GM12878 (cell line): ENCODE results near the gene LRBA. TPM values are rescaled to one million over a fixed set of nuclear protein-coding genes. Genes with fewer than 3 reads are reported as not detected.

ENCODE experiments used
- ATAC-seq: fragments of 200-7000 bp; cut with Tn5 transposase; 3 replicates; pipeline ENCODE4 v1.9.1; 2020; ENCODE audit warnings: mild to moderate bottlenecking, moderate library complexity
- BruUV-seq: library from RNA; stranded (reverse); fragments of 400-500 nt; replicated peaks from 2 replicates; lab custom pipeline; 2021; lab: Mats Ljungman, UMichigan
- CTCF ChIA-PET: fragments of 300-600 bp; sonication (Branson Sonifier 250); formaldehyde crosslinking; extraction: SDS; loops from one replicate; lab custom pipeline; 2021; ENCODE audit warnings: inconsistent platforms; lab: Yijun Ruan, JAX
- POLR2A ChIA-PET: fragments of 350-600 bp; formaldehyde crosslinking; extraction: SDS; loops from one replicate; lab custom pipeline; 2021; ENCODE audit warnings: inconsistent platforms; lab: Charles Lee
- RAD21 ChIA-PET: fragments of 300-600 bp; sonication (Branson Sonifier 250); formaldehyde crosslinking; loops from one replicate; lab custom pipeline; 2023; ENCODE audit warnings: antibody characterized with exemption; ENCODE audit not compliant: unreplicated experiment; lab: Charles Lee
- SMC1A ChIA-PET: fragments of 300-600 bp; sonication (Branson Sonifier 250); formaldehyde crosslinking; loops from one replicate; lab custom pipeline; 2023; ENCODE audit not compliant: unreplicated experiment, uncharacterized antibody; lab: Charles Lee
- DNase-seq: peaks from one replicate; pipeline ENCODE4 v3.0.0-alpha.2; 2011; ENCODE audit warnings: low read depth, low spot score
- FAIRE-seq: peaks from 3 replicates; lab custom pipeline; 2011; peaks lifted over from hg19 to GRCh38; lab: Jason Lieb, UNC
- H2AFZ ChIP-seq: 2 replicates; pipeline ENCODE4 v1.6.0; 2011; ENCODE audit warnings: low read depth, low read length, control low read depth; ENCODE audit not compliant: control insufficient read depth
- H3K27ac ChIP-seq: 2 replicates; pipeline ENCODE4 v1.5.1; 2011; ENCODE audit warnings: control low read depth; ENCODE audit not compliant: control insufficient read depth, insufficient read depth
- H3K27me3 ChIP-seq, 2 experiments: replicated peaks in 1 of 2; 2 replicates each; pipeline versions ENCODE4 v1.6.0 to v1.6.1; 2011; ENCODE audit warnings: low read length in 1 of 2; ENCODE audit not compliant: control insufficient read depth in 2 of 2, insufficient read depth in 2 of 2
- H3K36me3 ChIP-seq, 2 experiments: 2 replicates each; pipeline ENCODE4 v1.5.1; 2011; ENCODE audit warnings: low read length in 1 of 2; ENCODE audit not compliant: control insufficient read depth in 2 of 2, insufficient read depth in 2 of 2
- H3K4me1 ChIP-seq: 2 replicates; pipeline ENCODE4 v1.6.1; 2011; ENCODE audit warnings: mild to moderate bottlenecking, low read length, moderate library complexity, mixed read lengths; ENCODE audit not compliant: control insufficient read depth, insufficient read depth
- H3K4me2 ChIP-seq: 2 replicates; pipeline ENCODE4 v1.6.0; 2011; ENCODE audit warnings: control low read depth; ENCODE audit not compliant: control insufficient read depth, insufficient read depth
- H3K4me3 ChIP-seq: fragments of 200-600 bp; sonication (generic); 2 replicates; pipeline ENCODE4 v1.5.1; 2016
- H3K79me2 ChIP-seq: 2 replicates; pipeline ENCODE4 v1.6.0; 2011; ENCODE audit warnings: low read length; ENCODE audit not compliant: control insufficient read depth, insufficient read depth
- H3K9ac ChIP-seq: 2 replicates; pipeline ENCODE4 v1.8.0; 2011; ENCODE audit warnings: low read length, control low read depth, mixed read lengths; ENCODE audit not compliant: control insufficient read depth, insufficient read depth
- H3K9me3 ChIP-seq: replicated peaks from 3 replicates; pipeline ENCODE4 v1.5.1; 2011; ENCODE audit warnings: mild to moderate bottlenecking, low read length; ENCODE audit not compliant: control insufficient read depth, insufficient read depth
- H4K20me1 ChIP-seq: 2 replicates; pipeline ENCODE4 v1.6.0; 2011; ENCODE audit not compliant: control insufficient read depth, insufficient read depth
- CEBPB ChIP-seq, 2 experiments: fragments of 150-350 bp in 1 of 2; IDR thresholded peaks; 2 replicates each; pipeline ENCODE4 v1.6.1; 2012 to 2014; ENCODE audit warnings: low read depth in 2 of 2, low read length in 2 of 2, borderline replicate concordance in 1 of 2, inconsistent platforms in 1 of 2
- E2F4 ChIP-seq: IDR thresholded peaks from 2 replicates; pipeline ENCODE4 v1.6.1; 2012; ENCODE audit warnings: low read depth, low read length, improper control_type of control experiment
- GATAD2B ChIP-seq: fragments of 450-650 bp; conservative IDR thresholded peaks from 2 replicates; pipeline ENCODE4 v1.6.1; 2017; ENCODE audit warnings: low read depth, mild to moderate bottlenecking, moderate library complexity
- LARP7 ChIP-seq: fragments of 450-650 bp; IDR thresholded peaks from 2 replicates; pipeline ENCODE4 v1.6.1; 2017; ENCODE audit warnings: mild to moderate bottlenecking
- MYB ChIP-seq: fragments of 150-350 bp; IDR thresholded peaks from 2 replicates; pipeline ENCODE4 v1.6.1; 2014; ENCODE audit warnings: mild to moderate bottlenecking, low read depth, low read length, borderline replicate concordance
- PAX5 ChIP-seq: IDR thresholded peaks from 2 replicates; pipeline ENCODE4 v1.6.1; 2011; ENCODE audit warnings: low read depth, low read length, borderline replicate concordance
- POU2F2 ChIP-seq: IDR thresholded peaks from 3 replicates; pipeline ENCODE4 v1.6.1; 2011; ENCODE audit warnings: low read depth, mild to moderate bottlenecking, low read length, borderline replicate concordance
- SPI1 ChIP-seq: IDR thresholded peaks from 2 replicates; pipeline ENCODE4 v1.6.1; 2011; ENCODE audit warnings: low read depth, mild to moderate bottlenecking, low read length, moderate library complexity, borderline replicate concordance; ENCODE audit not compliant: insufficient read depth
- in situ Hi-C: fragments of 300-500 bp; cut with MboI; formaldehyde crosslinking; loops from 9 replicates; pipeline ENCODE4 v1.14.3; 2018; ENCODE audit warnings: mixed read lengths
- intact Hi-C: fragments of 100-400 bp; cut with micrococcal nuclease; formaldehyde crosslinking; loops from one replicate; pipeline ENCODE4 v1.14.2; 2022; ENCODE audit not compliant: unreplicated experiment
- polyA plus RNA-seq, 11 experiments: library from polyadenylated mRNA; depleted of rRNA in 4 of 11; unstranded in 6 of 11; stranded (reverse) in 5 of 11; fragments of >200 nt; fragmentation: Nextera tagmentation in 4 of 11; fragmentation: Illumina TruSeq in 1 of 11; extraction: Ambion mirVana in 4 of 11; extraction: Trizol in 1 of 11; gene quantifications; 1 replicate in 1 of 11; 2 replicates in 10 of 11; pipeline versions ENCODE4 v1.2.1 to v1.2.3, GENCODE V29; 2011 to 2016; ENCODE audit warnings: inconsistent platforms in 2 of 11, missing spikeins in 2 of 11, low read depth in 1 of 11
- total RNA-seq, 4 experiments: library from RNA; depleted of rRNA in 3 of 4; stranded (reverse); fragments of >200 nt in 3 of 4; fragmentation: Illumina TruSeq in 1 of 4; extraction: Trizol in 1 of 4; gene quantifications; 2 replicates each; pipeline versions ENCODE4 v1.2.1 to v1.2.3, GENCODE V29; 2013 to 2021
- TF ChIP-seq, protein P1 (sequence below), 3 experiments: IDR thresholded peaks in 2 of 3; conservative IDR thresholded peaks in 1 of 3; 2 replicates each; pipeline ENCODE4 v1.5.1; 2011; ENCODE audit warnings: low read depth in 3 of 3, low read length in 3 of 3, mild to moderate bottlenecking in 3 of 3, control low read depth in 2 of 3, moderate library complexity in 2 of 3, inconsistent platforms in 1 of 3, mixed read lengths in 1 of 3; ENCODE audit not compliant: control insufficient read depth in 2 of 3, insufficient read depth in 1 of 3; ENCODE audit errors: extremely low read depth in 1 of 3
- TF ChIP-seq, protein P2 (sequence below): fragments of 450-650 bp; formaldehyde crosslinking; IDR thresholded peaks from 2 replicates; pipeline ENCODE4 v1.4.0; 2022; ENCODE audit warnings: mild to moderate bottlenecking, moderate library complexity

Gene LRBA
- total and polyA plus RNA-seq, 10 of the 15 experiments (the other 5 are each of a cell fraction or from before 2014, with no cell fraction given), result 20.3 to 93.4 (median 55.0) TPM

DNA sequence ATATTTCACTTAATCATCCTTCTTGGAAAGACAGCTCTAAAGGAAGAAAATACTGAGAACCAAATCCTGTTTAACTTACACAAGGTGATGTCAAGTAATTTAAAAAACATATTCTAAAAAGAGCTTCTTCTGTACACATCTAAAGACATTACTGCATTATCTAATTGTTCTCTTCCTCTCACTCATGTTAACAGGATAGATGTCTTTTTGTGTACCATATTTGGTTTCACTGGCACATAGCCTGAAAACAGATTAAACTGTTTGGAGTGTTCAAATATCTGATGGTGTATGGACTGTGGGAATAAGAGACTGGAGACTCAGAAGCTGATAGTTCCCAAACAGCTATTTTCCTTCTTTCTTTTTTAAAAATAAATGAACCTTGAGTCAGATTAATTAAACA lies 646.4 kb downstream of the LRBA start:
- H3K4me3 ChIP-seq, result no peak overlapping the region
- H3K27me3 ChIP-seq, result no peaks in the 10 kb centered on the region
- in situ Hi-C loops, result no loop called here
- no peak overlapping the region for H3K9ac ChIP-seq
- H3K4me1 ChIP-seq, result peaks cover 3% of the 10 kb centered on the region; the same call in 1 of the 2 replicates
- RAD21 ChIA-PET, result no interaction called here
- FAIRE-seq (no peak), DNase-seq (no peak), ATAC-seq (no peak)
- H3K36me3 ChIP-seq, result no peaks in the 10 kb centered on the region
- CTCF ChIA-PET, result interaction anchor here (0.6 to 3.0 kb wide), 3 partner anchors 9 to 498 kb away, joined by 3 to 11 read pairs (median 7); no protein-coding TSS in a partner anchor
- SMC1A ChIA-PET, result interaction anchor here (1.3 to 2.9 kb wide), 4 partner anchors 9 to 48 kb away, joined by 3 to 15 read pairs (median 9); no protein-coding TSS in a partner anchor
- no peak overlapping the region for H3K27ac ChIP-seq
- no peak overlapping the region for H2AFZ ChIP-seq
- BruUV-seq, result no TSS peak
- TF ChIP-seq PAX5 (no peak), GATAD2B (no peak), MYB (no peak), CEBPB (IDR thresholded peaks at IDR 0.05; ENCODE audit: borderline replicate concordance in 1 of 2, low read depth in 2 of 2, low read length in 2 of 2) (no peak), POU2F2 (no peak), E2F4 (no peak), SPI1 (no peak), LARP7 (no peak)
- TF ChIP-seq, protein P1, sequence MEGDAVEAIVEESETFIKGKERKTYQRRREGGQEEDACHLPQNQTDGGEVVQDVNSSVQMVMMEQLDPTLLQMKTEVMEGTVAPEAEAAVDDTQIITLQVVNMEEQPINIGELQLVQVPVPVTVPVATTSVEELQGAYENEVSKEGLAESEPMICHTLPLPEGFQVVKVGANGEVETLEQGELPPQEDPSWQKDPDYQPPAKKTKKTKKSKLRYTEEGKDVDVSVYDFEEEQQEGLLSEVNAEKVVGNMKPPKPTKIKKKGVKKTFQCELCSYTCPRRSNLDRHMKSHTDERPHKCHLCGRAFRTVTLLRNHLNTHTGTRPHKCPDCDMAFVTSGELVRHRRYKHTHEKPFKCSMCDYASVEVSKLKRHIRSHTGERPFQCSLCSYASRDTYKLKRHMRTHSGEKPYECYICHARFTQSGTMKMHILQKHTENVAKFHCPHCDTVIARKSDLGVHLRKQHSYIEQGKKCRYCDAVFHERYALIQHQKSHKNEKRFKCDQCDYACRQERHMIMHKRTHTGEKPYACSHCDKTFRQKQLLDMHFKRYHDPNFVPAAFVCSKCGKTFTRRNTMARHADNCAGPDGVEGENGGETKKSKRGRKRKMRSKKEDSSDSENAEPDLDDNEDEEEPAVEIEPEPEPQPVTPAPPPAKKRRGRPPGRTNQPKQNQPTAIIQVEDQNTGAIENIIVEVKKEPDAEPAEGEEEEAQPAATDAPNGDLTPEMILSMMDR (IDR thresholded peaks at IDR 0.05 in 2 of 3, conservative IDR thresholded peaks at IDR 0.05 in 1 of 3; ENCODE audit: control insufficient read depth in 2 of 3, extremely low read depth in 1 of 3, insufficient read depth in 1 of 3, low read depth in 3 of 3, low read length in 3 of 3), result no peak
- TF ChIP-seq, protein P2, sequence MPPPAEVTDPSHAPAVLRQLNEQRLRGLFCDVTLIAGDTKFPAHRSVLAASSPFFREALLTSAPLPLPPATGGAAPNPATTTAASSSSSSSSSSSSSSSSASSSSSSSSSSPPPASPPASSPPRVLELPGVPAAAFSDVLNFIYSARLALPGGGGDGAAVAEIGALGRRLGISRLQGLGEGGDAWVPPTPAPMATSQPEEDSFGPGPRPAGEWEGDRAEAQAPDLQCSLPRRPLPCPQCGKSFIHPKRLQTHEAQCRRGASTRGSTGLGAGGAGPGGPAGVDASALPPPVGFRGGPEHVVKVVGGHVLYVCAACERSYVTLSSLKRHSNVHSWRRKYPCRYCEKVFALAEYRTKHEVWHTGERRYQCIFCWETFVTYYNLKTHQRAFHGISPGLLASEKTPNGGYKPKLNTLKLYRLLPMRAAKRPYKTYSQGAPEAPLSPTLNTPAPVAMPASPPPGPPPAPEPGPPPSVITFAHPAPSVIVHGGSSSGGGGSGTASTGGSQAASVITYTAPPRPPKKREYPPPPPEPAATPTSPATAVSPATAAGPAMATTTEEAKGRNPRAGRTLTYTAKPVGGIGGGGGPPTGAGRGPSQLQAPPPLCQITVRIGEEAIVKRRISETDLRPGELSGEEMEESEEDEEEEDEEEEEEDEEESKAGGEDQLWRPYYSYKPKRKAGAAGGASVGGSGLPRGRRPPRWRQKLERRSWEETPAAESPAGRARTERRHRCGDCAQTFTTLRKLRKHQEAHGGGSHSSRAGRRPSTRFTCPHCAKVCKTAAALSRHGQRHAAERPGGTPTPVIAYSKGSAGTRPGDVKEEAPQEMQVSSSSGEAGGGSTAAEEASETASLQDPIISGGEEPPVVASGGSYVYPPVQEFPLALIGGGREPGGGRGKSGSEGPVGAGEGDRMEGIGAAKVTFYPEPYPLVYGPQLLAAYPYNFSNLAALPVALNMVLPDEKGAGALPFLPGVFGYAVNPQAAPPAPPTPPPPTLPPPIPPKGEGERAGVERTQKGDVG (CRISPR knock-in tag), result no peak
- no peaks in the 10 kb centered on the region for H3K79me2 ChIP-seq
- intact Hi-C loops, result no loop called here
- H3K4me2 ChIP-seq, result no peak overlapping the region
- POLR2A ChIA-PET, result no interaction called here
- no peaks in the 10 kb centered on the region for H4K20me1 ChIP-seq
- no peaks in the 10 kb centered on the region for H3K9me3 ChIP-seq
